ENCODE measurements around the gene KCNH1.

GRCh38 chr1:210900820-210901219 lies 233.1 kb downstream of the KCNH1 start:
- no peak for TF ChIP-seq POLR2A (IDR thresholded peaks at IDR 0.05)
- TF ChIP-seq CTCF (IDR thresholded peaks at IDR 0.05 in 4 of 5, conservative IDR thresholded peaks at IDR 0.05 in 1 of 5), result no peak
